SKM-1 treated with dmso at 0.1 percent for 144 hours (cell line): ENCODE data around the gene PLCXD1.
"Not testable (repeated sequence)": the region's sequence is repeated elsewhere in the genome, so short reads cannot be mapped to it uniquely, and the experiment has no call there.

ENCODE experiments used
- DNase-seq: peaks from one replicate; lab custom pipeline; 2025; ENCODE audit not compliant: unreplicated experiment; lab: John Stamatoyannopoulos, UW

The PLCXD1 gene, protein sequence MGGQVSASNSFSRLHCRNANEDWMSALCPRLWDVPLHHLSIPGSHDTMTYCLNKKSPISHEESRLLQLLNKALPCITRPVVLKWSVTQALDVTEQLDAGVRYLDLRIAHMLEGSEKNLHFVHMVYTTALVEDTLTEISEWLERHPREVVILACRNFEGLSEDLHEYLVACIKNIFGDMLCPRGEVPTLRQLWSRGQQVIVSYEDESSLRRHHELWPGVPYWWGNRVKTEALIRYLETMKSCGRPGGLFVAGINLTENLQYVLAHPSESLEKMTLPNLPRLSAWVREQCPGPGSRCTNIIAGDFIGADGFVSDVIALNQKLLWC

DNA sequence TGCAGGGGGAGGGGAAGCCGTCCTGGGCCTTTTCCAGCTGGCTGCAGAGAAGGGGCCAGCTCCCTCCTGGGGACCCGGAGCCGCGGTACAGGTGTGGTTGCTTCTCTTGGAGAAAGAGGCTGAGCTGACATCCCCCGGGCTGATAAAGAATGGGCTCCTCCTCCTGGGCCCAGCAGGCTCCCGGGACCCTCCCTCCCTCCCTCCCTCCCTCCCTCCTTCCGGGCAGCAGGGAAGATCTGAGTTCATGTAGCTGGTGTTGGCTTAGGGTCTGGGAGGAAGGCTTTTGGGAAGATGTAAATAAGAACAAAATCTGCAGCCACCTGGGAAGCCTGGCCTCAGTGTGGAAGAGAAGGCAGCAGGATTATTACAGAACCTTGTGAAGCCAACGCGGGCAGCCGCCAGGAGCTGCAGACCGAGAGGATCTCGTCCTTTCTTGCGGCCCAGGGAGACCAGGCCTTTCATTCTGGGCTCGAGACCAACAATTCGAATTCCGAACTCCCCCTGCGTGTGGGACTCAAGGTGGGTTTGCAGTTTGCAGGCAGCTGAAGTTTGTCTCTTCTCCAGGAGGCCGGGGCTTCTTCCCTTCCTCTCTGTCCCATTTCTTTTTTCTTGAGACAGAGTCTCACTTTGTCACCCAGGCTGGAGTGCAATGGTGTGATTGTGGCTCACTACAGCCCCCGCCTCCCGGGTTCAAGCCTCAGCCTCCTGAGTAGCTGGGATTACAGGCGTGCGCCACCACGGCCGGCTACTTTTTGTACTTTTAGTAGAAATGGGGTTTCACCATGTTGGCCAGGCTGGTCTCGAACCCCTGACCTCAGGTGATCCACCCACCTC is at the start of gene PLCXD1:
TSS of gene PLCXD1 (plus strand) at position 216 of the 834 bp plus-strand sequence. CDS start 2,807 bp downstream, outside the sequence.
- DNase-seq, result no peak

DNA sequence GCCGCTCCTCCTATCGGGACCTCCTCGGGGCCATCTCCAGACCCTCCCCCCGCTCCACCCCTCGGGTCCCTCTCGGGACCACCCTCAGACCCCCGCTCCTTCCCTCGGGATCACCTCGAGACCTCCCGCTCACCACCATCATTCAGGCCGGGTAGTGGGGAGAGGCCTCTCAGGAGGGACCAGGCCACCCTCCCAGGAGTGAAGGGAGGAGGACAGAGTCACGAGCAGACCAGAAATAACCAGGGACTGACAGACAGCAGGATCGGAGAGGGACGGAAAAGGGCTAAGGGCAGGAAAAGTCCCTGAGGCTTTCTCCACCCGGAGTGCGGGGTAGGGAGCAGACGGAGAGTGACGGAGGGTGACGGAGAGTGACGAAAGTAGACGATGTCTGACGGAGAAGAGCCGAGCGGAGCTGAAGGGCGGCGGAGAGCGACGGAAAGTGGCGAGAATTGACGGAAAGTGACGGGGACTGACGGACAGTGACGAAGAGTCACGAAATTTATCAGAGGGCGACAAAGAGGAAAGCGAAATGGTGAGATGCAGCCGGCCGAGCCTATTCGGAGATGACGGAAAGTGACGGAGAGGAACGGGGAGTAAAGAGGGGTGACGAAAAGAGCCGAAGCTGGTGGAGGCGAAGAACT is 49.4 kb upstream of the PLCXD1 start:
- DNase-seq, result not testable (repeated sequence)

DNA sequence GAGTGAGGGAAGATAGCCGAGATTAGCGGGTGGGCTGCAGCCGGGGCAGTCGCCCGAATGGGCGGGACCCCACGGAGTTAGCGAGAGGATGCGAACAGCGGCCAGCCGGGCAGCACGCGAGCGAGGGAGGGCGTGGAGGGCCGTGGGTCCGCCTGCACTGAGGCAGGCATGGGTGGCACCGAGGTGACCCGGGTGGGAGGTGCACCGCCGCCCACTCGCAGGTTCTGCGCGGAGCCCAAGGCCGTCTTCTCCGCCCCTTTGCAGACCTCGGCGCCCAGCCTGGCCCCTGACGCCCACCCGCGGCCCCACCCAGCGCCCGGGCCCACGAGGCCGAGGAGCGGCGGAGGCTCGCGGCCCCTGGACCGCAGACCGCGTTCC is 48.9 kb upstream of the PLCXD1 start:
- DNase-seq, result not testable (repeated sequence)

DNA sequence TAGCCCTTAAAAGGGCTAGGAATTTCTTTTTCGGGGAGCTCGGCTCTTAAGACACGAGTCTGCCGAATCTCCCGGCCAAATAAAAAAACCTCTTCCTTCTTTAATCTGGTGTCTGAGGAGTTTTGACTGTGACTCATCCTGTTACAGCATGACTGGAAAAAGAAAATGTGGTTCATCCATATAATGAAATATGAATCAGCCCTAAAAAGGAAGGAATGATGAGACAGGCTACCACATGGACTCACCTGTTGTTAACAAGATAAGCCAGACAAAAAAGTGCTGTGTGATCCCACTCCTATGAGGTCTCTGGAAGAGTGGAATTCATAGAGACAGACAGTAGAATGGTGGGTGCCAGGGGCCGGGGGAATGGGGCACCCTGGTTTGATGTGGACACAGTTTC is 45.0 kb upstream of the PLCXD1 start:
- DNase-seq, result not testable (repeated sequence)

DNA sequence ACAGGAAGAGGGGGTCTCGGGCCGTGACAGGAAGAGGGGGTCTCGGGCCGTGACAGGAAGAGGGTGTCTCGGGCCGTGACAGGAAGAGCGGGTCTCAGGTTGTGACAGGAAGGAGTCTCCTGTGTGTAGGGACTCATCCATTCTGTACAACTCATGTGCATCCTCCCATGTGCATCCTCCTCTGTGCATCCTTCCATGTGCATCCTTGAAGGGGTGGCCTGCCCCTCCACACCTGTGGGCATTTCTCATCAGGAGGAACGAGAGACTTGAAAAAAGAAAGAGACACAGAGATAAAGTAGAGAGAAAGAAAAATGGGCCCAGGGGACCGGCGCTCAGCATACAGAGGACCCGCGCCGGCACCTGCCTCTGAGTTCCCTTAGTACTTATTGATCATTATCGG is 30.2 kb upstream of the PLCXD1 start:
- DNase-seq, result no peak

DNA sequence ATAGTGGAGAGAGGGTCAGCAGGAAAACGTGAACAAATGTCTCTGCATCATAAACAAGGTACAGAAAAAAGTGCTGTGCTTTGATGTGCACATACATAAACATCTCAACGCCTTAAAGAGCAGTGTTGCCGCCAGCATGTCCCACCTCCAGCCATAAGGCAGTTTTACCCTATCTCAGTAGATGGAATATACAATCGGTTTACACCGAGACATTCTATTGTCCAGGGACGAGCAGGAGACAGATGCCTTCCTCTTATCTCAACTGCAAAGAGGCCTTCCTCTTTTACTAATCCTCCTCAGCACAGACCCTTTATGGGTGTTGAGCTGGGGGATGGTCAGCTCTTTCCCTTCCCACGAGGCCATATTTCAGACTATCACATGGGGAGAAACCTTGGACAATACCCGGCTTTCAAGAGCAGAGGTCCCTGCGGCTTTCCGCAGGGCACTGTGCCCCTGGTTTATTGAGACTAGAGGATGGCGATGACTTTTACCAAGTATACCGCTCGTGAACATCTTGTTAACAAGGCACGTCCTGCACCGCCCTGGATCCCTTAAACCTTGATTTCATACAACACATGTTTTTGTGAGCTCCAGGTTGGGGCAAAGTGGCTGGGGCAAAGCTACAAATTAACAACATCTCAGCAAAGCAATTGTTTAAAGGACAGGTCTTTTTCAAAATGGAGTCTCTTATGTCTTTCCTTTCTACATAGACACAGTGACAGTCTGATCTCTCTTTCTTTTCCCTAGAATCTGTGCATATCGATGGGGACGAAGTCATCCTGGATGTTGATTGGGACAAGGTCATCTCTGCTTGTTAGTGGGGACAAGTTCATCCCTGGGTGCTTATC is 29.6 kb upstream of the PLCXD1 start:
- not testable (repeated sequence) for DNase-seq

DNA sequence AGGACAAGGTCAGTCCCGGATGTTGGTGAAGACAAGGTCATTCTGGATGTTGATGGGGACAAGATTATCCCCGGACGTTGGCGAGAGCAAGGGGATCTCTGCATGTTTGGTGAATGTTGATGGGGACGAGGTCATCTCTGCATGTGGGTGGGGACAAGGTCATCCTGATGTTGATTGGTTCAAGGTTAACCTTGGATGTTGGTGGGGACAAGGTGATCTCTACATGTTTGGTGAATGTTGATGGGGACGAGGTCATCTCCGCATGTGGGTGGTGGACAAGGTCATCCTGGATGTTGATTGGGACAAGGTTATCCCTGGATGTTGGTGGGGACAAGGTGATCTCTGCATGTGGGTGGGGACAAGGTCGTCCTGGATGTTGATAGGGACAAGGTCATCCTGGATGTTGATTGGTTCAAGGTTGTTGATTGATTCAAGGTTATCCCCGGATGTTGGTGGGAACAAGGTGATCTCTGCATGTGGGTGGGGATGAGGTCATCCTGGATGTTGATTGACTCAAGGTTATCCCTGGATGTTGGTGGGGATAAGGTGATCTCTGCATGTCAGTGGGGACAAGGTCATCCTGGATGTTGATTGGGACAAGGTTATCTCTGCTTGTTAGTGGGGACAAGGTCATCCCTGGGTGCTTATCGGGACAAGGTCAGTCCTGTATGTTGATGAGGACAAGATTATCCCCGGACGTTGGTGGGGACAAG is 28.8 kb upstream of the PLCXD1 start:
- DNase-seq, result no peak

DNA sequence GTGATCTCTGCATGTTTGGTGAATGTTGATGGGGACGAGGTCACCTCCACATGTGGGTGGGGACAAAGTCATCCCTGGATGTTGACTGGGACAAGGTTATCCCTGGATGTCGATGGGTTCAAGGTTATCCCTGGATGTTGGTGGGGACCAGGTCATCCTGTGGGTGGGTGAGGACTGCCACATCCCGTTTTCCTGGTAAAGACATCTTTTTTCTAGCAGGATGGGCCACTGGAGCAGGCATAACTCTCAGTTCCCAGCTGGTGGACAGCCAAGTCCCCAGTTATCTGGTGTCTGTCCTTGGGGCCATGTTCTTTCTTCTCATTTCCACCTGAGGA is 28.3 kb upstream of the PLCXD1 start:
- no peak for DNase-seq

DNA sequence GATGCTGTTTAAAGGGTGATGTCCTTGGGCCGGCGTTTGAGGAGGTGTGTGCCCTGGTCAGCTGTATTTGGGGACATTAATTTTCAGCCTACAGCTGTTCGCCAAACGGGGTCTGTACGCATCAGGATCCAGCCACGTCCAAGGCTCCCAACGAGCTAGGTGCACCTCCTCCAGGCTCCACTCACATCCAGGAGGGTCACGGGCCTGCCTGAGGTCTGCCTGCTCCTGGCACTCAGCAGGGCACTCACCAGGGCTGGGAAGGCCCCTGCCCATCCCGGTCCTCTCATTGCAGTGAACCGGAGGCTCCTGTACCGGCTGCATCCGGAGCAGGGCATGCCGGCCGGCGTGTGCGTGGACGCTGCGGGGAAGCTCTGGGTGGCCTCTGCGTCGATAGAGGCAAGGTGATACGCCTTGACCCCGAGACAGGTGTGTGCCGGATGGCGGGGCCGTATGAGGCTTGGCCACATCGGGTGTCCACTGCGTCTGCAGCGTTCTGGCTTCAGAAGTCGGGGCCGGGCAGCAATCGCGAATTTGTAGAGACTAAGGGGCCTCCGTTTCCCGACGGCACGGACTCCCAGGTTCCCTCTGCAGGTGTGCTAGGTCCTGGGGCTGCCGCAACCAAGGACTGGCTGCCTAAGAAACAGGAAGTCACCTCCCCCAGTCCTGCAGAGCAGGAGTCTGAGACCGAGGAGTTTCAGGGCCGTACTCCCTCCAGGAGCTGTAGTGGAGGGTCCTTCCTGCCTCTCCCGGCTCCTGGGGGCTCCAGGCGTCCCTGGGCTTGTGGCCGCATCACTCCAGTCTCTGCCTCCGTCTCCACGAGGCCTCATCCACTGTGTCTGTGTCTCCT is 27.5 kb upstream of the PLCXD1 start:
- DNase-seq, result no peak

DNA sequence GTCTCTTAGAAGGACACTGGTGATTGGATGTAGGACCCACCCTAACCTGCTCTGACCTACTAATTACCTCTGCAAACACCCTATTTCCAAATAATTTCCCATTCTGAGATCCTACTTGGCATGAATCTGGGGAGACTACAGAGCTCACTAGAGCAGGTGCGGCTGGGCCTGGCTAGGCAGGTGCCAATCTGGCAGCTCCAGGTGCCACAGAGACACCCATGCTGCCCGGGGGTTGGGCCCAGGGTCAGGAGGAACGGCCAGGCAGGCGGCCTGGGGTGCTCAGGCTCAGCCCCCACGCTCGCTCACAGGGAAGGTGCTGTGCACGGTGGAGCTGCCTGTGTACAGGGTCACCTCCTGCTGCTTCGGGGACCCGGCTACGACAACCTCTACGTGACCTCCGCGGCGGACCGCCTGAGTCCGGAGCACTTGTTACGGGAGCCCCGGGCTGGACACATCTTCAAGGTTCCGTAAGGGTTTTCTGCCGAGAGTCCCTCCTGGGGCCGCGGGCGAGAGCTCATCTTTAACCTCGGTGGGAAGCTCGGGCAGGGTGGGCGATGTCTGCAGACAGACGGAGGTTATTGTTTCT is 26.5 kb upstream of the PLCXD1 start:
- no peak for DNase-seq

DNA sequence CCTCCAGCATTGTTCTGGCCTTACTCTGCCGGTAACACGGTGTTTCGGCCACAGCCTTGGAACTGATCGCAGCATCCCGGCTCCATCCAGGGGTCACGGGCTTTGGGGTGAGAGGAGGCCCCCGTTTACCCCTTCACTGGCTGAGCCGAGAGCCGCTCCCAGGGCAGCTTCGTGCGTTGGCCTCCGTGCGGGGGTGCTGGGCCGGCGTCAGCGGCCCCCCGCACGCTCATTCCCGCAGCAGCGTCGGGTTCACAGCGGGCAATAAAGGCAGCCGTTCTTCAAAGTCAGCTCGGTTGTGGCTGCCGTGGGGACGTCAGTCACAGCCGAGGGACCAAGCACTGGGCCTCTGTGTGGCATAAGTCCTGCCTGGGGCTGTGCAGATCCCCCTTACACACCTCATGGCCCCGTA is 25.3 kb upstream of the PLCXD1 start:
- no peak for DNase-seq

DNA sequence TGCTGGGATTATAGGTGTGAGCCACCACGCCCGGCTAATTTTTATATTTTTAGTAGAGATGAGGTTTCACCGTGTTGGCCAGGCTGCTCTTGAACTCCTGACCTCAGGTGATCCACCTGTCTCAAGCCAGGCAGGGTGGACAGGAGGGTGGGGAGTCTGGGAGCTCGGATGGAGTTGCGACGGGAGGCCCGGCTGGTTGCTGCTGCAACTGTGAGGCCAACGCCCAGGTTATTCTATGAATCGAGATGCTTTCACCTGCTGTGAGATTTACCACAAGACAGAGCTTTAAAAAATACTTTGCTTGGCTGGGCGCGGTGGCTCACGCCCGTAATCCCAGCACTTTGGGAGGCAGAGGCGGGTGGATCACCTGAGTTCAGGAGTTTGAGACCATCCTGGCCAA is 24.1 kb upstream of the PLCXD1 start:
- not testable (repeated sequence) for DNase-seq

DNA sequence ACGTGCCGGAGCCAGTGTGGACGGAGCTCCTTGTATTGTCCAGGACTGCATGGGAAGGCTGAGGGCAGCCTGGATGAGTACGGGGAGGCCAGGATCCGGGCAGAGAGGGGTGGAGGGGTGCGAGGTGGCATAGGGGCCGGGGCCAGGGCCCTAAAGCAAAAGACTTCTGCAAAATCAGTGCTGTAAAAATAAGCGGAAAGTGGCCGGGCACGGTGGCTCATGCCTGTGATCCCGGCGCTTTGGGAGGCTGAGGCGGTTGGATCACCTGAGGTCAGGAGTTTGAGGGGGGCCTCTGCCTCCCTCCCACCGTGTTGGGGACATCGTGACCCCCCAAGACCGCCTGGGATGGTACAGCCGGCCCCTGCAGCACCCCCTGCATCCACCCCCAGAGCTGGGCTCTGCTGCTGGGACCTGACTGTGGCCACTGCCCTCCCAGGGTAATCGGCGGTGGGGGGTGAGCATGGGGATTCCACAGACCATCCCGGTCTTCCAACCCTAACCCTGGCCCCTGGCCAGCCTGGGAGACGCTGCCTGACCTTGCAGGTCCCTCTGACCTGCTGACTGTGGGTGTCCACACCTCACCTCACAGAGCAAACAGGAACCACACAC is 23.4 kb upstream of the PLCXD1 start:
- no peak for DNase-seq

DNA sequence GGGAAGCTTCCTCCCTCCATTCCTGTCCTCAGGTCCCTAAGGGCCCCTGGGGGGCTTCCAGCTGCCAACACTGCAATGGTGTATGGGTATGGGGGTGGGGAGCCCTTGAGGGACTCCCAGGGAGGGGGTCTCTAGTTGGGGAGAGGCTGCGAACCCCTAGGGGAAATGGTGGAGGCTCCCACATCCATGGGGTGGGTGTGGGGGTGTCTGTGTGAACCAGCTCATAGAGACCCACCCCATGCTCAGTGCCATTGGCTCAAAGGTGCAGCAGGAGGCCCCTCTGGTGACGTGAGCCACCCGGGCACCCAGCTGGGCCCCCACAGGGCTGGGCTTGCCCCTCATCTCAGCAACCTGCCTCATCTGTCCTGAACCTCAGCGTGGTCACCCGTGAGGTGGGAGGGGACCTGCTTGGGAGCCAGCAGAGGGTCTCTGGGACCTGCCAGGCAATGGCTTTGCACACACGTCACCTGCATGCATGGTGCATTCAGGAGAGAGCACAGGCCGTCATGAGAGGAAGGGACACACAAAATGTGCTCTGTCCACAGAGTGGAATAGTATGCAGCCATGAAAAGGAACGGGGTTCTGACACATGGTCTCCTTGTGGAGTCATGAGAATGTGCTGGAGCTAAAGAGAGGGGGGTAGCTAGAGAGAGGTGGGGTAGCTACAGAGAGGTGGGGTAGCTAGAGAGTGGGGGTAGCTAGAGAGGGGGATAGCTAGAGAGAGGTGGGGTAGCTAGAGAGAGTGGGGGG is 22.7 kb upstream of the PLCXD1 start:
- no peak for DNase-seq

DNA sequence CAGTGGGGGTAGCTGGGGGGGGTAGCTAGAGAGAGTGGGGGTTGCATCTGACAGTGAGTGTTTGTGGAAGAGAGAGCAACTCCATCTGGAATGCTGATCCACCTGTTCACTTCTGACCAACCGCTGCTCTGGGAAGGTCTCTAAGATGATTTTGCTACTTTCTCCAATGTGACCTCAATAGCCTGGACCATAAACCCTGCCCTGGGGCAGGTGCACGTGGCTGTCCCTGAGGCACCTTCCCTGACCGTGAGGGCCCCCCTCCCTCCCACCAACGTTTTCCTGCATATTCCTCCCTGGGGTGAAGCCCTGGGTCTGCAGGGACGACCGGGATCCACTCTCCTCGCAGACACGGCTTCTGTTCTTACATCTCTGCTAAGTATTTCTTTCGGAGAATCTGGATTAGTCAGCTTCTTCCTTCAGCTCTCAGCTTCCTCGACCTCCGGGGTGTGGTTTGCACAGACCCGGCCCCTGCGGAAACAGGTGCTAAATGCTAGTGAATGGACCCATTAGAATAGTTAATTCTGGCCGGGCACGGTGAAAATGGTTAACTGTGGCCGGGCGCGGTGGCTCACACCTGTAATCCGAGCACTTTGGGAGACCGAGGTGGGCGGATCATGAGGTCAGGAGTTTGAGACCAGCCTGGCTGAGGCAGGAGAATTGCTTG is 21.4 kb upstream of the PLCXD1 start:
- DNase-seq, result no peak

DNA sequence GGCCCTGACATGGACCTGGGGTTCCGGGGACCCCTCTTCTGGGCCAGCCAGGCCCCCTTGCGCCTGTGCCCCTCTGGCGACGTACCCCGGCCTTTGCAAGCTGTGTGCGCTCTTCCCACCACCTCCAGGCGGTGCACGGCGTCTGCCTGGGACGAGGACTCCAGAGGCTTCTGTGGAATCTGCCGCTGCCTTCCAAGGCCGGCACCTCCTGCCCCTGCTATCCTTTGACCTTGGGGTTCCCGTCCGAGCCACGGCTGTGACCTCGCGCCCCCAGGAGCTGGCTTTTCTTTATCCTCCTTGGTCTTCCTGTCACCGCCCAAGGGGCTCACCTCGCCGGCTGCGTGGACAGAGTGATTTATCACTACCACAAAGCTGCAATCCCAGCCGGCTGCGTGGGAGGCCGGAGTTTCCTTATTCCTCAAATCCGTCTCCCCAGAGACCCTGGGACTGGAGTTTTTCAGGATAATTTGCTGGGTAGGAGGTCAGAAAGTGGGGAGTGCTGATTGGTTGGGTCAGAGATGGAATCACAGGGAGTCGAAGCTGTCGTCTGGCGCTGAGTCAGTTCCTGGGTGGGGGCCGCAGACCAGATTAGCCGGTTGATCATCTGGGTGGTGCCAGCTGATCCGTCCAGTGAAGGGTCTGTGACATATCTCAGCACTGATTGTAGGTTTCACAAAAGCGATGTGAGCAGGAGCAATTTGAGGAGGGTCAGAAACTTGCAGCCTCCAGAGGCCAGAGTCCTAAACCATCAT is 19.8 kb upstream of the PLCXD1 start:
- DNase-seq, result no peak

DNA sequence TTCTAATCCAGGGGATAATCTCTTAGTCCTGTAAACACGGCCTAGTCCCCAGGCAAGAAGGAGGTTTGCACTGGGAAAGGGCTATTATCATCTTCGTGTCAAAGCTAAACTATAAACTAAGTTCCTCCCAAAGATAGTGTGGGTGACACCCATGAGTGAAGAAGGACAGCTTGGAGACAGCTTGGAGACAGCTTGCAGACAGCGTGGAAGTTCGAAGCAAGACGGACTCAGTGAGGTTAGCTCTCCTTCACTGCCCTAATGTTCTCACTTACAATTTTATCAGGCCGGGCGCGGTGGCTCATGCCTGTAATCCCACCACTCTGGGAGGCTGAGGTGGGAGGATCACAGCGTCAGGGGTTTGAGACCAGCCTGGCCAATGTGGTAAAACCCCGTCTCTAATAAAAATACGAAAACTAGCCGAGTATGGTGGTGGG is 19.2 kb upstream of the PLCXD1 start:
- DNase-seq, result no peak
